HG03103 (cell line): ENCODE measurements around the gene PAGE4.

Experiments
- ATAC-seq: cut with Tn5 transposase; IDR thresholded peaks from one replicate; pipeline ENCODE4 v1.9.1; 2021; ENCODE audit warnings: low read depth; ENCODE audit not compliant: unreplicated experiment

The PAGE4 gene

GRCh38 chrX:49862093-49862492 lies 33.0 kb downstream of the PAGE4 start:
- no peak for ATAC-seq

- no peak for ATAC-seq
Measured at GRCh38 chrX:49868739-49869138, 39.6 kb downstream of the PAGE4 start.

GRCh38 chrX:49876750-49877149 lies 47.6 kb downstream of the PAGE4 start:
- no peak for ATAC-seq

- ATAC-seq, result no peak
Measured at GRCh38 chrX:49877397-49878101, 48.4 kb downstream of the PAGE4 start.

- no peak for ATAC-seq
Measured at GRCh38 chrX:49878128-49878833, 49.2 kb downstream of the PAGE4 start.

- ATAC-seq, result peak; percentile 85
Measured at GRCh38 chrX:49878834-49879655, 49.9 kb downstream of the PAGE4 start, which contains the start of gene USP27X. Gene USP27X, plus strand, starts transcription at chrX:49879484. Its CDS starts 824 bp downstream, at chrX:49880308.

GRCh38 chrX:49879656-49880277 lies 50.7 kb downstream of the PAGE4 start:
- no peak for ATAC-seq

GRCh38 chrX:49880668-49881067 lies 51.6 kb downstream of the PAGE4 start:
- no peak for ATAC-seq
